K562 (cell line): ENCODE data around the gene NOSTRIN. TPM values are rescaled to one million over a fixed set of nuclear protein-coding genes. Genes with fewer than 3 reads are reported as not detected.

Source experiments
- BCOR ChIP-seq: fragments of 450-650 bp; IDR thresholded peaks from 2 replicates; pipeline ENCODE4 v1.6.1; 2016
- CBX1 ChIP-seq: sonication (generic); IDR thresholded peaks from 2 replicates; pipeline ENCODE4 v1.6.1; 2016; ENCODE audit warnings: antibody characterized with exemption, low read depth, mild to moderate bottlenecking
- CREBBP ChIP-seq: IDR thresholded peaks from one replicate; pipeline ENCODE4 v1.6.1; 2012; ENCODE audit warnings: low read depth, mild to moderate bottlenecking, control low read depth, inconsistent platforms, low read length
- CREM ChIP-seq: IDR thresholded peaks from 2 replicates; pipeline ENCODE4 v1.6.1; 2014; ENCODE audit warnings: antibody characterized with exemption, low read depth
- HDAC2 ChIP-seq: fragments of 450-650 bp; IDR thresholded peaks from 2 replicates; pipeline ENCODE4 v1.6.1; 2016; ENCODE audit warnings: mild to moderate bottlenecking
- HDAC8 ChIP-seq: fragments of 450-650 bp; IDR thresholded peaks from 2 replicates; pipeline ENCODE4 v1.6.1; 2016; ENCODE audit warnings: mild to moderate bottlenecking, missing genetic modification characterization, moderate library complexity, missing compliant biosample characterization
- HNRNPH1 ChIP-seq: fragments of 200-400 bp; formaldehyde crosslinking; optimal IDR thresholded peaks from 2 replicates; pipeline ENCODE3; 2017; ENCODE audit warnings: low read depth, mild to moderate bottlenecking, low read length, moderate library complexity
- KDM1A ChIP-seq, 2 experiments: fragments of 450-650 bp; IDR thresholded peaks; 2 replicates each; pipeline ENCODE4 v1.6.1; 2016; ENCODE audit warnings: mild to moderate bottlenecking in 2 of 2
- KLF13 ChIP-seq: fragments of 450-650 bp; IDR thresholded peaks from 2 replicates; pipeline ENCODE4 v1.6.1; 2016; ENCODE audit warnings: missing genetic modification characterization, low read depth, mild to moderate bottlenecking, missing compliant biosample characterization, moderate library complexity, borderline replicate concordance
- MYC ChIP-seq, 2 experiments: fragments of 250-450 bp in 1 of 2; sonication (Bioruptor Pico) in 1 of 2; IDR thresholded peaks; 2 replicates each; pipeline versions ENCODE4 v1.5.1 to v1.6.1; 2012 to 2021; ENCODE audit warnings: low read depth in 2 of 2, borderline replicate concordance in 1 of 2, improper control_type of control experiment in 1 of 2, low read length in 1 of 2, mild to moderate bottlenecking in 1 of 2, moderate library complexity in 1 of 2
- NR2C2 ChIP-seq, 2 experiments: fragments of 200-800 bp in 1 of 2; sonication (Bioruptor generic) in 1 of 2; sonication (generic) in 1 of 2; formaldehyde crosslinking in 1 of 2; IDR thresholded peaks; 2 replicates each; pipeline versions ENCODE4 v1.6.1 to v1.8.0; 2016 to 2022; ENCODE audit warnings: mild to moderate bottlenecking in 1 of 2, missing compliant biosample characterization in 1 of 2, missing genetic modification characterization in 1 of 2, missing genetic modification reagents in 1 of 2
- OTX1 ChIP-seq: fragments of 450-650 bp; formaldehyde crosslinking; IDR thresholded peaks from 2 replicates; pipeline ENCODE4 v1.4.0; 2022; ENCODE audit warnings: mild to moderate bottlenecking
- ZNF764 ChIP-seq: fragments of 250-450 bp; sonication (Bioruptor Pico); IDR thresholded peaks from 2 replicates; pipeline ENCODE4 v1.4.0; 2020; ENCODE audit warnings: low read depth, mild to moderate bottlenecking, moderate library complexity
- ZNF830 ChIP-seq: fragments of 250-450 bp; sonication (Bioruptor Pico); IDR thresholded peaks from 2 replicates; pipeline ENCODE4 v1.5.0; 2021; ENCODE audit warnings: mild to moderate bottlenecking
- polyA plus RNA-seq, 8 experiments: library from polyadenylated mRNA; depleted of rRNA in 4 of 8; stranded (reverse) in 5 of 8; unstranded in 3 of 8; fragments of >200 nt; fragmentation: Nextera tagmentation in 2 of 8; fragmentation: Illumina TruSeq in 1 of 8; extraction: Ambion mirVana in 2 of 8; extraction: Trizol in 1 of 8; gene quantifications; 2 replicates each; pipeline versions ENCODE4 v1.2.1 to v1.2.3, GENCODE V29; 2011 to 2014; ENCODE audit warnings: inconsistent platforms in 1 of 8, missing spikeins in 1 of 8
- total RNA-seq, 7 experiments: library from RNA; depleted of rRNA in 6 of 7; stranded (reverse); fragments of >200 nt in 6 of 7; fragmentation: Illumina TruSeq in 2 of 7; extraction: Trizol in 2 of 7; gene quantifications; 2 replicates each; pipeline versions ENCODE4 v1.2.1 to v1.2.3, GENCODE V29; 2011 to 2021; ENCODE audit warnings: low replicate concordance in 1 of 7
- TF ChIP-seq, protein P1 (sequence below): sonication (generic); formaldehyde crosslinking; IDR thresholded peaks from 2 replicates; pipeline ENCODE4 v1.8.1; 2022; ENCODE audit warnings: missing genetic modification reagents
- TF ChIP-seq, protein P2 (sequence below): sonication (generic); formaldehyde crosslinking; IDR thresholded peaks from 2 replicates; pipeline ENCODE4 v1.9.0; 2022; ENCODE audit warnings: mild to moderate bottlenecking, missing genetic modification reagents
- TF ChIP-seq, protein P3 (sequence below): fragments of 250-450 bp; sonication (Bioruptor Pico); IDR thresholded peaks from 2 replicates; pipeline ENCODE4 v1.5.0; 2020; ENCODE audit warnings: mild to moderate bottlenecking
- TF ChIP-seq, protein P4 (sequence below): fragments of 250-450 bp; sonication (Bioruptor Pico); IDR thresholded peaks from 2 replicates; pipeline ENCODE4 v1.4.0; 2020; ENCODE audit warnings: mild to moderate bottlenecking, moderate library complexity
- TF ChIP-seq, protein P5 (sequence below): fragments of 450-650 bp; IDR thresholded peaks from 2 replicates; pipeline ENCODE4 v1.7.0; 2016; ENCODE audit warnings: borderline replicate concordance

The NOSTRIN gene
- total and polyA plus RNA-seq, 9 of the 15 experiments (the other 6 are each of a cell fraction or from before 2014, with no cell fraction given) = 26.7 to 82.9 (median 56.3) TPM

DNA sequence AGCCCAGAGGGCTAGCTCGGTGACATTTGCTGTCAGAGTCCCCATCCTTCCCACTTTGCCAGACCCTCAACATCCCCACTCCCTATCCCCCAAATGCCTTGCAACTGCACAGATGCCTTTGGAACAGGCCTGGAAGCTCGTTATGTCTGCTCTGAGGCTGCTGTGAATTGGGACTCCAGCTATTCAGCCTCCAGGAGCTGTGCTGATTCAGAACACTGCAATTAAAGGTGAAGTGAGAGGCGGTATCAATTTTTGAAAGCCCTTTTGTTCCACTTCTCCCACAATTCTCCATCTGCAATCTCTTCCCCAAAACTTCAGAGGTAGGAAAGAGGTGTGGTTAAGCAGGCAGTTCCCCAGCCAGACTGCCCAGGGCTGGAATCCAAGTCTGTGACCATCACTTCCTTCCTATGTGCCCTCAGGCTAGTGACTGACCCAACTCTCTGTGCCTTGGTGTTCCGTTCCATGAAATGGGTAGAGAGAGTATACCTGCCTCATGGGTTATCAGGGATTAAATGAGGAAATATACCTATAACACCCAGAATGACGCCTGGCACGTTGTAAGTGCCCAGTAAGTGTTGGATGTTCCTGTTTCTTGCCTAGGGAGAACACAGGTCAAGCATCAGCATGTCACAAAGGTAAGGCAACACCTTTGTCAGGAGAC lies 17.5 kb downstream of the NOSTRIN start (continued):
- TF ChIP-seq, protein P1, sequence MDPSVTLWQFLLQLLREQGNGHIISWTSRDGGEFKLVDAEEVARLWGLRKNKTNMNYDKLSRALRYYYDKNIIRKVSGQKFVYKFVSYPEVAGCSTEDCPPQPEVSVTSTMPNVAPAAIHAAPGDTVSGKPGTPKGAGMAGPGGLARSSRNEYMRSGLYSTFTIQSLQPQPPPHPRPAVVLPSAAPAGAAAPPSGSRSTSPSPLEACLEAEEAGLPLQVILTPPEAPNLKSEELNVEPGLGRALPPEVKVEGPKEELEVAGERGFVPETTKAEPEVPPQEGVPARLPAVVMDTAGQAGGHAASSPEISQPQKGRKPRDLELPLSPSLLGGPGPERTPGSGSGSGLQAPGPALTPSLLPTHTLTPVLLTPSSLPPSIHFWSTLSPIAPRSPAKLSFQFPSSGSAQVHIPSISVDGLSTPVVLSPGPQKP (CRISPR knock-in tag) = no peak
- TF ChIP-seq, protein P2, sequence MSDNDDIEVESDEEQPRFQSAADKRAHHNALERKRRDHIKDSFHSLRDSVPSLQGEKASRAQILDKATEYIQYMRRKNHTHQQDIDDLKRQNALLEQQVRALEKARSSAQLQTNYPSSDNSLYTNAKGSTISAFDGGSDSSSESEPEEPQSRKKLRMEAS (CRISPR knock-in tag) = 0 out of 2 replicates have a peak, but pooled peaks have one; percentile 24
- TF ChIP-seq, protein P3, sequence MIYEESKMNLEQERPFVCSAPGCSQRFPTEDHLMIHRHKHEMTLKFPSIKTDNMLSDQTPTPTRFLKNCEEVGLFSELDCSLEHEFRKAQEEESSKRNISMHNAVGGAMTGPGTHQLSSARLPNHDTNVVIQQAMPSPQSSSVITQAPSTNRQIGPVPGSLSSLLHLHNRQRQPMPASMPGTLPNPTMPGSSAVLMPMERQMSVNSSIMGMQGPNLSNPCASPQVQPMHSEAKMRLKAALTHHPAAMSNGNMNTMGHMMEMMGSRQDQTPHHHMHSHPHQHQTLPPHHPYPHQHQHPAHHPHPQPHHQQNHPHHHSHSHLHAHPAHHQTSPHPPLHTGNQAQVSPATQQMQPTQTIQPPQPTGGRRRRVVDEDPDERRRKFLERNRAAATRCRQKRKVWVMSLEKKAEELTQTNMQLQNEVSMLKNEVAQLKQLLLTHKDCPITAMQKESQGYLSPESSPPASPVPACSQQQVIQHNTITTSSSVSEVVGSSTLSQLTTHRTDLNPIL (CRISPR knock-in tag) = no peak
- TF ChIP-seq HNRNPH1 = no peak
- TF ChIP-seq MYC (IDR thresholded peaks at IDR 0.05; ENCODE audit: low read depth, low read length) = no peak
- TF ChIP-seq MYC (CRISPR knock-in tag; IDR thresholded peaks at IDR 0.05; ENCODE audit: borderline replicate concordance, low read depth) = no peak
- peak; percentile 86 for TF ChIP-seq BCOR
- TF ChIP-seq ZNF764 (CRISPR knock-in tag) = no peak
- peak; percentile 57 to 79 for TF ChIP-seq KDM1A (IDR thresholded peaks at IDR 0.05)
- no peak for TF ChIP-seq CREBBP
- TF ChIP-seq NR2C2 (CRISPR knock-in tag; IDR thresholded peaks at IDR 0.05) = no peak
- no peak for TF ChIP-seq NR2C2 (tag; IDR thresholded peaks at IDR 0.05)
- TF ChIP-seq CREM = no peak
- TF ChIP-seq OTX1 (CRISPR knock-in tag) = no peak
- no peak for TF ChIP-seq KLF13 (tag)
- no peak for TF ChIP-seq ZNF830 (CRISPR knock-in tag)
- TF ChIP-seq, protein P4, sequence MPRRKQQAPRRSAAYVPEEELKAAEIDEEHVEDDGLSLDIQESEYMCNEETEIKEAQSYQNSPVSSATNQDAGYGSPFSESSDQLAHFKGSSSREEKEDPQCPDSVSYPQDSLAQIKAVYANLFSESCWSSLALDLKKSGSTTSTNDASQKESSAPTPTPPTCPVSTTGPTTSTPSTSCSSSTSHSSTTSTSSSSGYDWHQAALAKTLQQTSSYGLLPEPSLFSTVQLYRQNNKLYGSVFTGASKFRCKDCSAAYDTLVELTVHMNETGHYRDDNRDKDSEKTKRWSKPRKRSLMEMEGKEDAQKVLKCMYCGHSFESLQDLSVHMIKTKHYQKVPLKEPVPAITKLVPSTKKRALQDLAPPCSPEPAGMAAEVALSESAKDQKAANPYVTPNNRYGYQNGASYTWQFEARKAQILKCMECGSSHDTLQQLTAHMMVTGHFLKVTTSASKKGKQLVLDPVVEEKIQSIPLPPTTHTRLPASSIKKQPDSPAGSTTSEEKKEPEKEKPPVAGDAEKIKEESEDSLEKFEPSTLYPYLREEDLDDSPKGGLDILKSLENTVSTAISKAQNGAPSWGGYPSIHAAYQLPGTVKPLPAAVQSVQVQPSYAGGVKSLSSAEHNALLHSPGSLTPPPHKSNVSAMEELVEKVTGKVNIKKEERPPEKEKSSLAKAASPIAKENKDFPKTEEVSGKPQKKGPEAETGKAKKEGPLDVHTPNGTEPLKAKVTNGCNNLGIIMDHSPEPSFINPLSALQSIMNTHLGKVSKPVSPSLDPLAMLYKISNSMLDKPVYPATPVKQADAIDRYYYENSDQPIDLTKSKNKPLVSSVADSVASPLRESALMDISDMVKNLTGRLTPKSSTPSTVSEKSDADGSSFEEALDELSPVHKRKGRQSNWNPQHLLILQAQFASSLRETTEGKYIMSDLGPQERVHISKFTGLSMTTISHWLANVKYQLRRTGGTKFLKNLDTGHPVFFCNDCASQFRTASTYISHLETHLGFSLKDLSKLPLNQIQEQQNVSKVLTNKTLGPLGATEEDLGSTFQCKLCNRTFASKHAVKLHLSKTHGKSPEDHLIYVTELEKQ = no peak
- TF ChIP-seq, protein P5, sequence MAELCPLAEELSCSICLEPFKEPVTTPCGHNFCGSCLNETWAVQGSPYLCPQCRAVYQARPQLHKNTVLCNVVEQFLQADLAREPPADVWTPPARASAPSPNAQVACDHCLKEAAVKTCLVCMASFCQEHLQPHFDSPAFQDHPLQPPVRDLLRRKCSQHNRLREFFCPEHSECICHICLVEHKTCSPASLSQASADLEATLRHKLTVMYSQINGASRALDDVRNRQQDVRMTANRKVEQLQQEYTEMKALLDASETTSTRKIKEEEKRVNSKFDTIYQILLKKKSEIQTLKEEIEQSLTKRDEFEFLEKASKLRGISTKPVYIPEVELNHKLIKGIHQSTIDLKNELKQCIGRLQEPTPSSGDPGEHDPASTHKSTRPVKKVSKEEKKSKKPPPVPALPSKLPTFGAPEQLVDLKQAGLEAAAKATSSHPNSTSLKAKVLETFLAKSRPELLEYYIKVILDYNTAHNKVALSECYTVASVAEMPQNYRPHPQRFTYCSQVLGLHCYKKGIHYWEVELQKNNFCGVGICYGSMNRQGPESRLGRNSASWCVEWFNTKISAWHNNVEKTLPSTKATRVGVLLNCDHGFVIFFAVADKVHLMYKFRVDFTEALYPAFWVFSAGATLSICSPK = no peak
- TF ChIP-seq HDAC8 (tag) = no peak
- TF ChIP-seq CBX1 = peak; percentile 82; the same call in 1 of the 2 replicates
- peak; percentile 36; the same call in 1 of the 2 replicates for TF ChIP-seq HDAC2
